GM10266 (cell line): ENCODE data around the gene ENOX1.

ENCODE experiments used
- DNase-seq: peaks from one replicate; pipeline ENCODE4 v3.0.0; 2012; ENCODE audit errors: extremely low spot score
- CTCF ChIP-seq: IDR thresholded peaks from 2 replicates; pipeline ENCODE4 v1.5.1; 2012; ENCODE audit warnings: mild to moderate bottlenecking, low read depth; ENCODE audit not compliant: control insufficient read depth, insufficient read depth; ENCODE audit errors: missing control alignments

The ENOX1 gene

GRCh38 chr13:43799191-43799590 lies 12.4 kb upstream of the ENOX1 start:
- TF ChIP-seq CTCF = no peak
- no peak for DNase-seq

- DNase-seq = no peak
- no peak for TF ChIP-seq CTCF
Measured at GRCh38 chr13:43797869-43798268, 11.1 kb upstream of the ENOX1 start.

GRCh38 chr13:43797159-43797558 lies 10.4 kb upstream of the ENOX1 start:
- DNase-seq = no peak
- TF ChIP-seq CTCF = no peak

- DNase-seq = no peak
- no peak for TF ChIP-seq CTCF
Measured at GRCh38 chr13:43794416-43794815, 7.6 kb upstream of the ENOX1 start.

- no peak for TF ChIP-seq CTCF
- no peak for DNase-seq
Measured at GRCh38 chr13:43792076-43792881, 5.5 kb upstream of the ENOX1 start.

GRCh38 chr13:43787997-43788396 lies 1.2 kb upstream of the ENOX1 start:
- TF ChIP-seq CTCF = no peak
- peak; percentile 22 for DNase-seq

- TF ChIP-seq CTCF = no peak
- DNase-seq = peak; percentile 10
Measured at GRCh38 chr13:43787518-43787891, 733 bp upstream of the ENOX1 start.
